Natural killer cell (primary cell): ENCODE results near the gene ZNF48. TPM values are rescaled to one million over a fixed set of nuclear protein-coding genes. Genes with fewer than 3 reads are reported as not detected.
A peak's percentile ranks its signal among the peaks of the same experiment; 100 is the strongest.

Experiments used
- ATAC-seq, 3 donors: fragments of 150-1000 bp in 2 of 3; fragments of 200-7000 bp in 1 of 3; cut with Tn5 transposase; 1 replicate in 1 of 3; 2 replicates in 2 of 3; pipeline ENCODE4 v1.10.0; 2021; ENCODE audit warnings: mild to moderate bottlenecking in 2 of 3, moderate library complexity in 2 of 3
- DNase-seq, 2 donors: peaks; one replicate each; pipeline versions ENCODE4 v3.0.0 to v3.0.0-alpha.2; 2013 to 2021; ENCODE audit warnings: mixed read lengths in 1 of 2
- H3K27ac ChIP-seq: one replicate; pipeline ENCODE4 v1.5.1; 2013; ENCODE audit warnings: mild to moderate bottlenecking, low read length
- H3K27me3 ChIP-seq: one replicate; pipeline ENCODE4 v1.6.1; 2013; ENCODE audit warnings: low read length; ENCODE audit not compliant: control insufficient read depth, insufficient read depth
- H3K36me3 ChIP-seq: one replicate; pipeline ENCODE4 v1.6.1; 2013; ENCODE audit warnings: low read length; ENCODE audit not compliant: control insufficient read depth, insufficient read depth
- H3K4me1 ChIP-seq: one replicate; pipeline ENCODE4 v1.6.1; 2013; ENCODE audit warnings: low read length; ENCODE audit not compliant: control insufficient read depth, insufficient read depth
- H3K4me3 ChIP-seq: one replicate; pipeline ENCODE4 v1.5.1; 2013; ENCODE audit warnings: low read length
- H3K9me3 ChIP-seq: one replicate; pipeline ENCODE4 v1.6.1; 2013; ENCODE audit warnings: low read length; ENCODE audit not compliant: control insufficient read depth, insufficient read depth
- H3K27ac Mint-ChIP-seq, 2 donors: one replicate each; pipeline ENCODE4 v1.8.0; 2022; ENCODE audit warnings: mild to moderate bottlenecking in 2 of 2, mixed read lengths in 2 of 2, moderate library complexity in 1 of 2
- H3K27me3 Mint-ChIP-seq, 2 donors: one replicate each; pipeline ENCODE4 v1.8.0; 2022; ENCODE audit warnings: low read depth in 2 of 2, mixed read lengths in 2 of 2
- H3K36me3 Mint-ChIP-seq: one replicate; pipeline ENCODE4 v1.8.0; 2022; ENCODE audit warnings: mixed read lengths
- H3K4me1 Mint-ChIP-seq, 2 donors: one replicate each; pipeline ENCODE4 v1.8.0; 2022; ENCODE audit warnings: mixed read lengths in 2 of 2
- H3K4me3 Mint-ChIP-seq: one replicate; pipeline ENCODE4 v1.8.0; 2022; ENCODE audit warnings: mild to moderate bottlenecking, moderate library complexity, mixed read lengths
- H3K9me3 Mint-ChIP-seq, 2 donors: one replicate each; pipeline ENCODE4 v1.8.0; 2022; ENCODE audit warnings: mixed read lengths in 2 of 2
- WGBS: methylation state at CpG from one replicate; pipeline ENCODE4 v1.1.7; 2013; ENCODE audit warnings: missing lambda C conversion rate; ENCODE audit not compliant: insufficient coverage; 5-methylcytosine and 5-hydroxymethylcytosine counted together
- intact Hi-C: fragments of 100-400 bp; cut with micrococcal nuclease; formaldehyde crosslinking; loops from one replicate; pipeline ENCODE4 v1.14.2; 2022
- total RNA-seq, 4 donors: library from RNA; stranded (reverse); fragments of 120-200 nt in 1 of 4; gene quantifications; one replicate each; pipeline versions ENCODE4 v1.2.3 to v1.2.4, GENCODE V29; 2013 to 2022
- TF ChIP-seq, protein P1 (sequence below): fragments of 200-600 bp; IDR thresholded peaks from one replicate; pipeline ENCODE4 v1.8.0; 2022; ENCODE audit warnings: antibody characterized with exemption

ZNF48 gene
- total RNA-seq, 3 donors from 2014 or later (not counting 1 experiment from before 2014, with no cell fraction given), result 5.5 to 7.4 (median 7.1) TPM

GRCh38 chr16:30355954-30356308, 39.3 kb upstream of the ZNF48 start:
- no peak for ATAC-seq
- no peaks in the 10 kb centered on the region for H3K27me3 Mint-ChIP-seq
- H3K4me1 Mint-ChIP-seq, result peaks cover 60 to 64% of the 10 kb centered on the region in 2 donors
- H3K4me3 Mint-ChIP-seq, result peak overlapping the region; percentile 95
- no peaks in the 10 kb centered on the region for H3K9me3 ChIP-seq
- peak overlapping the region; percentile 91 for H3K27ac ChIP-seq
- H3K4me1 ChIP-seq, result peaks cover 46% of the 10 kb centered on the region
- TF ChIP-seq, protein P1, sequence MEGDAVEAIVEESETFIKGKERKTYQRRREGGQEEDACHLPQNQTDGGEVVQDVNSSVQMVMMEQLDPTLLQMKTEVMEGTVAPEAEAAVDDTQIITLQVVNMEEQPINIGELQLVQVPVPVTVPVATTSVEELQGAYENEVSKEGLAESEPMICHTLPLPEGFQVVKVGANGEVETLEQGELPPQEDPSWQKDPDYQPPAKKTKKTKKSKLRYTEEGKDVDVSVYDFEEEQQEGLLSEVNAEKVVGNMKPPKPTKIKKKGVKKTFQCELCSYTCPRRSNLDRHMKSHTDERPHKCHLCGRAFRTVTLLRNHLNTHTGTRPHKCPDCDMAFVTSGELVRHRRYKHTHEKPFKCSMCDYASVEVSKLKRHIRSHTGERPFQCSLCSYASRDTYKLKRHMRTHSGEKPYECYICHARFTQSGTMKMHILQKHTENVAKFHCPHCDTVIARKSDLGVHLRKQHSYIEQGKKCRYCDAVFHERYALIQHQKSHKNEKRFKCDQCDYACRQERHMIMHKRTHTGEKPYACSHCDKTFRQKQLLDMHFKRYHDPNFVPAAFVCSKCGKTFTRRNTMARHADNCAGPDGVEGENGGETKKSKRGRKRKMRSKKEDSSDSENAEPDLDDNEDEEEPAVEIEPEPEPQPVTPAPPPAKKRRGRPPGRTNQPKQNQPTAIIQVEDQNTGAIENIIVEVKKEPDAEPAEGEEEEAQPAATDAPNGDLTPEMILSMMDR, result no peak
- H3K9me3 Mint-ChIP-seq, result no peaks in the 10 kb centered on the region
- H3K27me3 ChIP-seq, result no peaks in the 10 kb centered on the region
- WGBS, result 60% methylated on average over 7 of the region's 7 CpGs
- H3K27ac Mint-ChIP-seq, result peak overlapping the region; percentile 96 to 98
- peaks cover 45% of the 10 kb centered on the region for H3K36me3 ChIP-seq
- DNase-seq, result peak in 1 of 2 donors; percentile 38
- intact Hi-C loops, result loop anchor here (1.0 kb wide), 1 partner anchor 14 kb away; the partner anchor contains the start of gene TBC1D10B
- H3K4me3 ChIP-seq, result peak overlapping the region; percentile 51
- H3K36me3 Mint-ChIP-seq, result no peaks in the 10 kb centered on the region

DNA sequence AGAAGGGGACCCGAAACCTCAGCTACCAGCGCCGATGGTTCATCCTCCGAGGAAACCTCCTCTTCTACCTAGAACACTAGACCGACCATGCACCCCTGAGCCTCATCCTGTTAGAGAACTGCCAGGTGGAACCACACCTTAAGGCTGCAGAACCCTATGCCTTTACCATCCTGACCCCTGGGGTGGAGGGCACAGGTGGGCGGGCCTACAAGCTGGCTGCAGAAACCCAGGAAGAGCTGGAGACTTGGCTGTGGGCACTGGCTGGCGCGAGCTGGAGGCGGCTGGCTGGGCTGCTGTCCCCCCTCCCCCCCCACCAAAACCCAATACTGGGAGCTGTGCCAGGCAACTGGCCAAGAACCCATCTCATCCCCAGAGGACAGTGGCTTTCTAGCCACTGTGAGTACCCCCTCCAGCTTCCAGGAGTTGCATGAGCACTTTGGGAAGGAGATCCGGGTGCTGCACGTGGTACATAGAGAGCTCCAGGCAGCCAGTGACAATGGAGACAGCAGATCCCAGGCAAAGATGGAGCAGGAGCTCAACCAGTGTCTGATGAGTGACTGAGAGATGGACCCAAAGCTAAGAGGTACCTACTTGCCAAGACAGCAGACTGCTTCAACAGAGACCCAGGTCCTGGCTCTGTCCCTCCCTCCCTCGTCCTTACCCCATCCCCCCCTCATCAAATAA, 38.7 kb upstream of the ZNF48 start:
- Mint-ChIP-seq H3K36me3 (no peaks in the 10 kb centered on the region), H3K27me3 (no peaks in the 10 kb centered on the region), H3K27ac (peak overlapping the region; percentile 96 to 98), H3K9me3 (no peaks in the 10 kb centered on the region), H3K4me3 (peak overlapping the region; percentile 95), H3K4me1 (peaks cover 54 to 58% of the 10 kb centered on the region in 2 donors)
- Histone ChIP-seq H3K9me3 (no peaks in the 10 kb centered on the region), H3K4me3 (no peak overlapping the region), H3K27ac (peak overlapping the region; percentile 6), H3K4me1 (peaks cover 40% of the 10 kb centered on the region), H3K27me3 (no peaks in the 10 kb centered on the region), H3K36me3 (peaks cover 39% of the 10 kb centered on the region)
- intact Hi-C loops, result no loop called here
- ATAC-seq, result no peak
- TF ChIP-seq, protein P1, result no peak
- 79% methylated on average over 12 of the region's 12 CpGs for WGBS
- peak in 1 of 2 donors; percentile 36 for DNase-seq

- no peaks in the 10 kb centered on the region for H3K27me3 ChIP-seq
- intact Hi-C loops, result no loop called here
- H3K36me3 ChIP-seq, result peaks cover 33% of the 10 kb centered on the region
- H3K27ac ChIP-seq, result no peak overlapping the region
- H3K9me3 Mint-ChIP-seq, result no peaks in the 10 kb centered on the region
- H3K4me1 ChIP-seq, result peaks cover 34% of the 10 kb centered on the region
- H3K4me3 Mint-ChIP-seq, result no peak overlapping the region
- no peak for ATAC-seq
- H3K9me3 ChIP-seq, result no peaks in the 10 kb centered on the region
- H3K27ac Mint-ChIP-seq, result peak overlapping the region; percentile 96 to 98
- H3K27me3 Mint-ChIP-seq, result no peaks in the 10 kb centered on the region
- 96% methylated on average over 3 of the region's 5 CpGs for WGBS
- no peak overlapping the region for H3K4me3 ChIP-seq
- peaks cover 49 to 51% of the 10 kb centered on the region in 2 donors for H3K4me1 Mint-ChIP-seq
- peaks cover 1% of the 10 kb centered on the region for H3K36me3 Mint-ChIP-seq
- TF ChIP-seq, protein P1, result no peak
- peak in 1 of 2 donors; percentile 4 for DNase-seq
Observed at GRCh38 chr16:30357085-30357714, 38.0 kb upstream of the ZNF48 start.
